PC-3 (cell line): ENCODE data around the gene ZNF79. TPM values are rescaled to one million over a fixed set of nuclear protein-coding genes. Genes with fewer than 3 reads are reported as not detected.

ENCODE experiments used
- ATAC-seq: fragments of 200-7000 bp; cut with Tn5 transposase; 2 replicates; pipeline ENCODE4 v1.9.1; 2020; ENCODE audit warnings: mild to moderate bottlenecking, moderate library complexity
- BruUV-seq: library from RNA; stranded (reverse); fragments of 400-500 nt; replicated peaks from 2 replicates; lab custom pipeline; 2021; lab: Mats Ljungman, UMichigan
- CTCF ChIA-PET: fragments of 300-600 bp; sonication (Branson Sonifier 250); formaldehyde crosslinking; loops from one replicate; lab custom pipeline; 2022; ENCODE audit warnings: antibody characterized with exemption; lab: Charles Lee
- POLR2A ChIA-PET: fragments of 300-600 bp; sonication (Branson Sonifier 250); formaldehyde crosslinking; loops from one replicate; lab custom pipeline; 2022; ENCODE audit warnings: antibody characterized with exemption; ENCODE audit not compliant: unreplicated experiment; lab: Charles Lee
- DNase-seq: peaks from one replicate; pipeline ENCODE4 v3.0.0-alpha.2; 2015
- H2AFZ ChIP-seq: fragments of 300-600 bp; sonication (generic); 2 replicates; pipeline ENCODE4 v1.6.0; 2016; ENCODE audit warnings: antibody characterized with exemption, low read length
- H3F3A ChIP-seq: fragments of 300-600 bp; sonication (generic); one replicate; pipeline ENCODE4 v1.6.0; 2017; ENCODE audit warnings: antibody characterized with exemption, low read length, control low read depth, mild to moderate bottlenecking; ENCODE audit not compliant: unreplicated experiment
- H3K27ac ChIP-seq: fragments of 300-600 bp; sonication (generic); 2 replicates; pipeline ENCODE4 v1.5.1; 2016; ENCODE audit warnings: mild to moderate bottlenecking, low read length
- H3K27me3 ChIP-seq: fragments of 300-600 bp; sonication (generic); 2 replicates; pipeline ENCODE4 v1.6.1; 2016; ENCODE audit warnings: low read length, mixed read lengths
- H3K36me3 ChIP-seq: fragments of 300-600 bp; sonication (generic); 2 replicates; pipeline ENCODE4 v1.6.1; 2016; ENCODE audit warnings: low read depth, mixed run types, low read length, mixed read lengths
- H3K4me1 ChIP-seq: fragments of 300-600 bp; sonication (generic); 2 replicates; pipeline ENCODE4 v1.5.1; 2016; ENCODE audit warnings: low read length; ENCODE audit not compliant: insufficient read depth
- H3K4me2 ChIP-seq: fragments of 300-600 bp; sonication (generic); 2 replicates; pipeline ENCODE4 v1.6.0; 2016; ENCODE audit warnings: low read length
- H3K4me3 ChIP-seq: fragments of 300-600 bp; sonication (generic); 2 replicates; pipeline ENCODE4 v1.5.1; 2016; ENCODE audit warnings: mild to moderate bottlenecking, low read length, mixed read lengths
- H3K79me2 ChIP-seq: fragments of 300-600 bp; sonication (generic); 2 replicates; pipeline ENCODE4 v1.6.1; 2017; ENCODE audit warnings: low read length, mixed read lengths
- H3K9ac ChIP-seq: fragments of 300-600 bp; sonication (generic); 2 replicates; pipeline ENCODE4 v1.6.0; 2016; ENCODE audit warnings: mild to moderate bottlenecking, low read length
- H3K9me2 ChIP-seq: fragments of 300-600 bp; sonication (generic); replicated peaks from 2 replicates; pipeline ENCODE4 v1.6.1; 2016; ENCODE audit warnings: mixed run types, low read length, mixed read lengths
- H3K9me3 ChIP-seq: fragments of 300-600 bp; sonication (generic); 2 replicates; pipeline ENCODE4 v1.6.1; 2016; ENCODE audit warnings: low read length, mixed read lengths
- H4K20me1 ChIP-seq: fragments of 300-600 bp; sonication (generic); 2 replicates; pipeline ENCODE4 v1.6.1; 2016; ENCODE audit warnings: low read length, mixed read lengths
- EZH2 ChIP-seq: fragments of 300-600 bp; sonication (generic); IDR thresholded peaks from one replicate; pipeline ENCODE4 v1.6.1; 2017; ENCODE audit warnings: antibody characterized with exemption, mild to moderate bottlenecking, low read length; ENCODE audit not compliant: unreplicated experiment
- EZH2phosphoT487 ChIP-seq: fragments of 300-600 bp; sonication (generic); IDR thresholded peaks from 2 replicates; pipeline ENCODE4 v1.6.1; 2018; ENCODE audit warnings: mild to moderate bottlenecking, antibody characterized with exemption, low read length, borderline replicate concordance
- intact Hi-C: fragments of 100-400 bp; cut with micrococcal nuclease; formaldehyde crosslinking; loops from 2 replicates; pipeline ENCODE4 v1.9.0; 2023
- total RNA-seq: library from RNA; depleted of rRNA; stranded (reverse); fragments of >200 nt; gene quantifications from 2 replicates; pipeline ENCODE4 v1.2.3, GENCODE V29; 2014
- TF ChIP-seq, protein P1 (sequence below): fragments of 300-600 bp; sonication (generic); conservative IDR thresholded peaks from 2 replicates; pipeline ENCODE4 v1.5.1; 2017; ENCODE audit warnings: antibody characterized with exemption, low read depth, mild to moderate bottlenecking, low read length

Gene ZNF79
- total RNA-seq, 1 experiment from 2014 or later: 4.9 TPM

DNA sequence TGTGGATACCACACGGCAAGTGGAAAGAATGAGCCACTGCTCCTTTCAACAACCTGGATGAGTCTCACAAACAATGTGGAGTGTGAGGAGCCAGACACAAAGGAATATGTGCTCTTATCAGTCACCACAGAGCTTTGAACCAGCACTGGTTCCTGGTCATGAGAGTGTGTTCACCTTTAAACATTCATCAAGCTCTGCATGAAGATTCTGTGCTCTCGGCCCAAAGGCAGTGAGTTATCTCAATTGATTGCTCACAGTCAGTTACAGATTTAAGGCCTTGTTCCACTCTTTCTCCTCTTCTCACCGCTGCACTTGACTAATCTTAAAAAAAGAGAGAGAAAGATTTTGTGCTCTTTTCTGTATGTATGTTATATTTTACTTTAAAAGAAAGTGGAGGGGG, 46.5 kb downstream of the ZNF79 start:
- no peak for DNase-seq
- H2AFZ ChIP-seq: no peak overlapping the region
- H3K4me1 ChIP-seq: no peaks in the 10 kb centered on the region
- no peak overlapping the region for H3K4me2 ChIP-seq
- no peaks in the 10 kb centered on the region for H4K20me1 ChIP-seq
- POLR2A ChIA-PET: no interaction called here
- no peaks in the 10 kb centered on the region for H3K27me3 ChIP-seq
- H3K4me3 ChIP-seq: no peak overlapping the region
- no peak for TF ChIP-seq EZH2
- intact Hi-C loops: no loop called here
- no peak overlapping the region for H3K27ac ChIP-seq
- H3K9me2 ChIP-seq: no peaks in the 10 kb centered on the region
- H3F3A ChIP-seq: no peaks in the 10 kb centered on the region
- BruUV-seq: TSS peak; percentile 22
- H3K79me2 ChIP-seq: no peaks in the 10 kb centered on the region
- ATAC-seq: no peak
- CTCF ChIA-PET: no interaction called here
- no peaks in the 10 kb centered on the region for H3K36me3 ChIP-seq
- no peaks in the 10 kb centered on the region for H3K9me3 ChIP-seq
- no peak overlapping the region for H3K9ac ChIP-seq

DNA sequence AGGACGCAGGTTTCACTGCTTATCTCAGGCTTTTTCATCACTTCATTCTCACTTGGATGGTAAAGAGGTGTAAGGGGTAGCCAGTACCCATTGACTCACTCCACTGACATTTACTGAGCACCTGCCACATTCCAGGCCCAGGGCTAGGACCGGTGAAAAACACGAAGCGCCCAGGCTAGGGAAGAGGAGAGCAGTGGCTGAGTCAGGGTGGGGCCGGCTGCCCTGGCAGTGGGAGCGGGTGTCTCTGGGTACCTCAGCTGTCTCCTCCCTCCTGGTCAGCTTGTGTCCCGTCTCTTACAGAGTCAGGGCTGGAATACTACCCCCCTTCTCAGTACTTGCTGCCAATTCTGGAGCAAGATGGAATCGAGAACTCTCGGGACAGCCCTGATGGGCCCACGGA, 49.3 kb downstream of the ZNF79 start:
- BruUV-seq: no TSS peak
- POLR2A ChIA-PET: no interaction called here
- ATAC-seq (no peak), DNase-seq (no peak)
- Histone ChIP-seq H3K9me2 (no peaks in the 10 kb centered on the region), H3K79me2 (no peaks in the 10 kb centered on the region), H3K9ac (no peak overlapping the region), H4K20me1 (no peaks in the 10 kb centered on the region), H3K4me1 (no peaks in the 10 kb centered on the region), H3K4me2 (no peak overlapping the region), H3K4me3 (no peak overlapping the region), H3K36me3 (no peaks in the 10 kb centered on the region), H3K27me3 (no peaks in the 10 kb centered on the region), H3K27ac (no peak overlapping the region), H3K9me3 (no peaks in the 10 kb centered on the region), H3F3A (no peaks in the 10 kb centered on the region), H2AFZ (no peak overlapping the region)
- no peak for TF ChIP-seq EZH2
- no peak for TF ChIP-seq EZH2phosphoT487
- TF ChIP-seq, protein P1, sequence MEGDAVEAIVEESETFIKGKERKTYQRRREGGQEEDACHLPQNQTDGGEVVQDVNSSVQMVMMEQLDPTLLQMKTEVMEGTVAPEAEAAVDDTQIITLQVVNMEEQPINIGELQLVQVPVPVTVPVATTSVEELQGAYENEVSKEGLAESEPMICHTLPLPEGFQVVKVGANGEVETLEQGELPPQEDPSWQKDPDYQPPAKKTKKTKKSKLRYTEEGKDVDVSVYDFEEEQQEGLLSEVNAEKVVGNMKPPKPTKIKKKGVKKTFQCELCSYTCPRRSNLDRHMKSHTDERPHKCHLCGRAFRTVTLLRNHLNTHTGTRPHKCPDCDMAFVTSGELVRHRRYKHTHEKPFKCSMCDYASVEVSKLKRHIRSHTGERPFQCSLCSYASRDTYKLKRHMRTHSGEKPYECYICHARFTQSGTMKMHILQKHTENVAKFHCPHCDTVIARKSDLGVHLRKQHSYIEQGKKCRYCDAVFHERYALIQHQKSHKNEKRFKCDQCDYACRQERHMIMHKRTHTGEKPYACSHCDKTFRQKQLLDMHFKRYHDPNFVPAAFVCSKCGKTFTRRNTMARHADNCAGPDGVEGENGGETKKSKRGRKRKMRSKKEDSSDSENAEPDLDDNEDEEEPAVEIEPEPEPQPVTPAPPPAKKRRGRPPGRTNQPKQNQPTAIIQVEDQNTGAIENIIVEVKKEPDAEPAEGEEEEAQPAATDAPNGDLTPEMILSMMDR: no peak
- intact Hi-C loops: no loop called here
- CTCF ChIA-PET: no interaction called here

DNA sequence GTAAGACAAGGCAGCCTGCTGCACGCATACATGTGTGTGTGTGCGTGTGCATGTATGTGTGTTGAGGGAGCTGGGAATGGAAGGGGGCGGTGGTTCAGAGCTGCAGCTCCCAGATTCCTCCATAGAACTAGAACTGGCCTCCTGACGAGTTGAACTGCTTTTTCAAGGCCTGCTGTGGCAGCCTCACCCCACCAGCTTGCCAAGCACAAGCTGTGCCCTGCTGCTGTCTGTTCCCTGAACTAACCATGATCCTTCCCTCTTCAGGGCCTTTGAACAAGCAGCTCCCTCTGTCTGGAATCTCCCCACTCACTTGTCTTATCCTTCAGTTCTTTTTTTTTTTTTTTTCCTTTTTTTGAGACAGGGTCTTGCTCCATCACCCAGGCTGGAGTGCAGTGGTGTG, 49.8 kb downstream of the ZNF79 start:
- Histone ChIP-seq H3K4me2 (no peak overlapping the region), H3K79me2 (no peaks in the 10 kb centered on the region), H3K9me2 (no peaks in the 10 kb centered on the region), H3K36me3 (no peaks in the 10 kb centered on the region), H3K27me3 (no peaks in the 10 kb centered on the region), H3K9ac (no peak overlapping the region), H3K27ac (no peak overlapping the region), H3K4me3 (no peak overlapping the region), H4K20me1 (no peaks in the 10 kb centered on the region), H3F3A (no peaks in the 10 kb centered on the region), H3K4me1 (no peaks in the 10 kb centered on the region), H2AFZ (no peak overlapping the region), H3K9me3 (no peaks in the 10 kb centered on the region)
- TF ChIP-seq, protein P1: no peak
- no peak for TF ChIP-seq EZH2phosphoT487
- ChIA-PET CTCF (no interaction called here), POLR2A (no interaction called here)
- BruUV-seq: no TSS peak
- intact Hi-C loops: no loop called here
- DNase-seq: no peak
- no peak for ATAC-seq
